ENCODE data around the gene PLXNC1. TPM values are rescaled to one million over a fixed set of nuclear protein-coding genes. Genes with fewer than 3 reads are reported as not detected.
A peak's percentile ranks its signal among the peaks of the same experiment; 100 is the strongest.

Gene PLXNC1
- total and polyA plus RNA-seq, 7 donors: 1.2 to 10.2 (median 4.3) TPM

- 92 to 93% methylated on average over 3 of the region's 3 CpGs for WGBS, 2 donors
- no peak overlapping the region for H3K4me3 ChIP-seq
Measured at GRCh38 chr12:94255006-94255405, 106.6 kb downstream of the PLXNC1 start.

GRCh38 chr12:94255428-94255827 lies 107.1 kb downstream of the PLXNC1 start:
- H3K27me3 ChIP-seq: no peaks in the 10 kb centered on the region
- intact Hi-C loops (cut with DNase I): no loop called here
- H3K27ac ChIP-seq: no peak overlapping the region
- H3K4me3 ChIP-seq: no peak overlapping the region
- no peaks in the 10 kb centered on the region for H3K4me1 ChIP-seq
- no peak for DNase-seq
- no peaks in the 10 kb centered on the region for H3K36me3 ChIP-seq
- TF ChIP-seq POLR2AphosphoS5 (IDR thresholded peaks at IDR 0.05): no peak
- TF ChIP-seq EP300 (IDR thresholded peaks at IDR 0.05): no peak
- TF ChIP-seq POLR2A (IDR thresholded peaks at IDR 0.05): no peak
- TF ChIP-seq, protein P1, sequence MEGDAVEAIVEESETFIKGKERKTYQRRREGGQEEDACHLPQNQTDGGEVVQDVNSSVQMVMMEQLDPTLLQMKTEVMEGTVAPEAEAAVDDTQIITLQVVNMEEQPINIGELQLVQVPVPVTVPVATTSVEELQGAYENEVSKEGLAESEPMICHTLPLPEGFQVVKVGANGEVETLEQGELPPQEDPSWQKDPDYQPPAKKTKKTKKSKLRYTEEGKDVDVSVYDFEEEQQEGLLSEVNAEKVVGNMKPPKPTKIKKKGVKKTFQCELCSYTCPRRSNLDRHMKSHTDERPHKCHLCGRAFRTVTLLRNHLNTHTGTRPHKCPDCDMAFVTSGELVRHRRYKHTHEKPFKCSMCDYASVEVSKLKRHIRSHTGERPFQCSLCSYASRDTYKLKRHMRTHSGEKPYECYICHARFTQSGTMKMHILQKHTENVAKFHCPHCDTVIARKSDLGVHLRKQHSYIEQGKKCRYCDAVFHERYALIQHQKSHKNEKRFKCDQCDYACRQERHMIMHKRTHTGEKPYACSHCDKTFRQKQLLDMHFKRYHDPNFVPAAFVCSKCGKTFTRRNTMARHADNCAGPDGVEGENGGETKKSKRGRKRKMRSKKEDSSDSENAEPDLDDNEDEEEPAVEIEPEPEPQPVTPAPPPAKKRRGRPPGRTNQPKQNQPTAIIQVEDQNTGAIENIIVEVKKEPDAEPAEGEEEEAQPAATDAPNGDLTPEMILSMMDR (IDR thresholded peaks at IDR 0.05): no peak
- H3K9me3 ChIP-seq: no peaks in the 10 kb centered on the region

More at GRCh38 chr12:94255006-94255405, 106.6 kb downstream of the PLXNC1 start:
- no peak for TF ChIP-seq POLR2A (IDR thresholded peaks at IDR 0.05)
- no peak for TF ChIP-seq EP300 (IDR thresholded peaks at IDR 0.05)
- no peak for TF ChIP-seq POLR2AphosphoS5 (IDR thresholded peaks at IDR 0.05)
- TF ChIP-seq, protein P1 (IDR thresholded peaks at IDR 0.05): no peak
- H3K4me1 ChIP-seq: no peaks in the 10 kb centered on the region
- no peaks in the 10 kb centered on the region for H3K9me3 ChIP-seq
- no peak for DNase-seq
- intact Hi-C loops (cut with DNase I): no loop called here
- no peak overlapping the region for H3K27ac ChIP-seq
- no peaks in the 10 kb centered on the region for H3K36me3 ChIP-seq
- no peaks in the 10 kb centered on the region for H3K27me3 ChIP-seq

GRCh38 chr12:94258593-94258992 lies 110.2 kb downstream of the PLXNC1 start:
- Histone ChIP-seq H3K9me3 (no peaks in the 10 kb centered on the region), H3K4me1 (peaks cover 0 to 25% (median 23%) of the 10 kb centered on the region in 4 donors), H3K27me3 (no peaks in the 10 kb centered on the region), H3K27ac (no peak overlapping the region), H3K36me3 (no peaks in the 10 kb centered on the region), H3K4me3 (no peak overlapping the region)
- 74 to 81% methylated on average over 2 of the region's 2 CpGs for WGBS, 2 donors
- TF ChIP-seq POLR2AphosphoS5 (IDR thresholded peaks at IDR 0.05): no peak
- intact Hi-C loops (cut with DNase I): no loop called here
- DNase-seq: no peak

- 93 to 94% methylated on average over 3 of the region's 3 CpGs for WGBS, 2 donors
- no peaks in the 10 kb centered on the region for H3K27me3 ChIP-seq
- H3K9me3 ChIP-seq: no peaks in the 10 kb centered on the region
- H3K4me3 ChIP-seq: no peak overlapping the region
- no peak overlapping the region for H3K27ac ChIP-seq
- intact Hi-C loops (cut with DNase I): loop anchor here (5.0 kb wide), 1 partner anchor 113 kb away; the partner anchor contains the start of gene PLXNC1
- peaks cover 0 to 28% (median 23%) of the 10 kb centered on the region in 4 donors for H3K4me1 ChIP-seq
- no peaks in the 10 kb centered on the region for H3K36me3 ChIP-seq
- DNase-seq: no peak
- TF ChIP-seq POLR2A (IDR thresholded peaks at IDR 0.05) (no peak), POLR2AphosphoS5 (IDR thresholded peaks at IDR 0.05) (no peak), EP300 (IDR thresholded peaks at IDR 0.05) (no peak)
- TF ChIP-seq, protein P1 (IDR thresholded peaks at IDR 0.05): no peak
Measured at GRCh38 chr12:94260017-94260416, 111.6 kb downstream of the PLXNC1 start.

GRCh38 chr12:94260717-94261116 lies 112.3 kb downstream of the PLXNC1 start:
- intact Hi-C loops (cut with DNase I): loop anchor here (5.0 kb wide), 1 partner anchor 113 kb away; the partner anchor contains the start of gene PLXNC1
- peak overlapping the region in 3 of 4 donors; percentile 82 to 85 (median 83) for H3K27ac ChIP-seq
- no peak for DNase-seq
- H3K9me3 ChIP-seq: no peaks in the 10 kb centered on the region
- TF ChIP-seq EP300 (IDR thresholded peaks at IDR 0.05) (no peak), POLR2A (IDR thresholded peaks at IDR 0.05) (no peak), POLR2AphosphoS5 (IDR thresholded peaks at IDR 0.05) (no peak)
- TF ChIP-seq, protein P1 (IDR thresholded peaks at IDR 0.05): no peak
- H3K4me1 ChIP-seq: peaks cover 0 to 28% (median 23%) of the 10 kb centered on the region in 4 donors
- no peaks in the 10 kb centered on the region for H3K36me3 ChIP-seq
- no peaks in the 10 kb centered on the region for H3K27me3 ChIP-seq
- 93 to 96% methylated on average over 13 of the region's 13 CpGs for WGBS, 2 donors
- H3K4me3 ChIP-seq: no peak overlapping the region
